ENCODE measurements around the gene RAB37. TPM values are rescaled to one million over a fixed set of nuclear protein-coding genes. Genes with fewer than 3 reads are reported as not detected.

The RAB37 gene
- total and polyA plus RNA-seq, 2 of the 13 experiments (the other 11 are each of a cell fraction or from before 2014, with no cell fraction given), result 0.91 to 3.7 TPM

- TF ChIP-seq ZSCAN21 (CRISPR knock-in tag; IDR thresholded peaks at IDR 0.05; ENCODE audit: borderline replicate concordance) (no peak; the same call in 1 of the 2 replicates), ZNF678 (CRISPR knock-in tag; IDR thresholded peaks at IDR 0.05) (no peak), ATM (IDR thresholded peaks at IDR 0.05; ENCODE audit: borderline replicate concordance) (no peak), RBM22 (optimal IDR thresholded peaks at IDR 0.05; ENCODE audit: low read length) (peak; percentile 92), ZNF576 (CRISPR knock-in tag; IDR thresholded peaks at IDR 0.05) (no peak), RFXANK (CRISPR knock-in tag; IDR thresholded peaks at IDR 0.05) (no peak), PBX2 (CRISPR knock-in tag; IDR thresholded peaks at IDR 0.05) (no peak), SOX6 (IDR thresholded peaks at IDR 0.05) (no peak), SOX6 (CRISPR knock-in tag; IDR thresholded peaks at IDR 0.05) (peak; percentile 52), ZNF619 (CRISPR knock-in tag; IDR thresholded peaks at IDR 0.05) (peak; percentile 83; the same call in 1 of the 2 replicates), HMGXB4 (CRISPR knock-in tag; IDR thresholded peaks at IDR 0.05; ENCODE audit: borderline replicate concordance in 1 of 2, low read depth in 1 of 2) (peak; percentile 71 to 80; a peak in 3 of 4 replicates), ZNF367 (CRISPR knock-in tag; IDR thresholded peaks at IDR 0.05; ENCODE audit: borderline replicate concordance) (no peak), HES4 (CRISPR knock-in tag; IDR thresholded peaks at IDR 0.05; ENCODE audit: borderline replicate concordance) (no peak), ZSCAN9 (CRISPR knock-in tag; IDR thresholded peaks at IDR 0.05; ENCODE audit: borderline replicate concordance) (peak; percentile 70; the same call in 1 of the 2 replicates), ZBTB20 (CRISPR knock-in tag; IDR thresholded peaks at IDR 0.05; ENCODE audit: borderline replicate concordance, low read depth) (0 out of 2 replicates have a peak, but pooled peaks have one; percentile 54), ZBTB7A (CRISPR knock-in tag; IDR thresholded peaks at IDR 0.05) (no peak), CAMTA2 (CRISPR knock-in tag; IDR thresholded peaks at IDR 0.05; ENCODE audit: borderline replicate concordance) (no peak), TIGD3 (CRISPR knock-in tag; IDR thresholded peaks at IDR 0.05; ENCODE audit: borderline replicate concordance) (no peak), SIN3B (IDR thresholded peaks at IDR 0.05; ENCODE audit: low read length) (no peak), ERF (CRISPR knock-in tag; IDR thresholded peaks at IDR 0.05) (peak; percentile 77), PHF21A (CRISPR knock-in tag; IDR thresholded peaks at IDR 0.05) (peak; percentile 75; the same call in 1 of the 2 replicates), ZFP62 (CRISPR knock-in tag; IDR thresholded peaks at IDR 0.05) (no peak), SMAD9 (CRISPR knock-in tag; IDR thresholded peaks at IDR 0.05) (no peak), ZSCAN25 (CRISPR knock-in tag; IDR thresholded peaks at IDR 0.05) (peak; percentile 48; the same call in 1 of the 2 replicates), SKI (IDR thresholded peaks at IDR 0.05; ENCODE audit: partially characterized antibody) (peak; percentile 30), MIER3 (CRISPR knock-in tag; IDR thresholded peaks at IDR 0.05; ENCODE audit: borderline replicate concordance) (no peak; the same call in 1 of the 2 replicates)
Measured at GRCh38 chr17:74770498-74771318, 33.7 kb downstream of the RAB37 start (continued).

All from HepG2 (cell line).